Small intestine (tissue), 7 donors: ENCODE data around the gene DDA1. TPM values are rescaled to one million over a fixed set of nuclear protein-coding genes. Genes with fewer than 3 reads are reported as not detected.
"Not testable (repeated sequence)": the region's sequence is repeated elsewhere in the genome, so short reads cannot be mapped to it uniquely, and the experiment has no call there.

ENCODE experiments used
- DNase-seq, 2 donors: peaks; one replicate each; pipeline versions ENCODE4 v3.0.0 to v3.0.0-alpha.2; 2013
- FAIRE-seq: peaks from 2 replicates; lab custom pipeline; 2012; peaks lifted over from hg19 to GRCh38; lab: Jason Lieb, UNC
- H3K27ac ChIP-seq, 3 donors: one replicate each; pipeline ENCODE4 v1.5.1; 2013; ENCODE audit warnings: low read length in 2 of 3, mild to moderate bottlenecking in 2 of 3, control low read depth in 1 of 3, inconsistent platforms in 1 of 3, low read depth in 1 of 3, moderate library complexity in 1 of 3
- H3K27me3 ChIP-seq, 3 donors: one replicate each; pipeline ENCODE4 v1.6.1; 2013; ENCODE audit warnings: low read length in 3 of 3, inconsistent platforms in 1 of 3; ENCODE audit not compliant: control insufficient read depth in 3 of 3, insufficient read depth in 3 of 3
- H3K36me3 ChIP-seq, 3 donors: one replicate each; pipeline ENCODE4 v1.6.1; 2013; ENCODE audit warnings: low read length in 3 of 3, inconsistent platforms in 1 of 3, low read depth in 1 of 3, mild to moderate bottlenecking in 1 of 3, moderate library complexity in 1 of 3; ENCODE audit not compliant: control insufficient read depth in 3 of 3, insufficient read depth in 2 of 3
- H3K4me1 ChIP-seq, 3 donors: one replicate each; pipeline ENCODE4 v1.6.1; 2013; ENCODE audit warnings: low read length in 2 of 3, inconsistent platforms in 1 of 3, low read depth in 1 of 3, mild to moderate bottlenecking in 1 of 3, moderate library complexity in 1 of 3; ENCODE audit not compliant: control insufficient read depth in 3 of 3, insufficient read depth in 2 of 3
- H3K4me3 ChIP-seq, 3 donors: one replicate each; pipeline ENCODE4 v1.5.1; 2013; ENCODE audit warnings: low read length in 3 of 3, control low read depth in 1 of 3, inconsistent platforms in 1 of 3, low read depth in 1 of 3, mild to moderate bottlenecking in 1 of 3, moderate library complexity in 1 of 3
- H3K9me3 ChIP-seq, 2 donors: one replicate each; pipeline ENCODE4 v1.6.1; 2013; ENCODE audit warnings: low read depth in 1 of 2, low read length in 1 of 2; ENCODE audit not compliant: control insufficient read depth in 2 of 2, insufficient read depth in 1 of 2
- WGBS, 3 donors: extraction: QIAGEN DNeasy Blood & Tissue Kit; methylation state at CpG; one replicate each; pipeline ENCODE4 v1.1.7; 2013; 5-methylcytosine and 5-hydroxymethylcytosine counted together
- polyA plus RNA-seq, 4 donors: library from polyadenylated mRNA; stranded (reverse) in 3 of 4; unstranded in 1 of 4; fragments of 200-250 nt in 3 of 4; fragments of 120-200 nt in 1 of 4; gene quantifications; one replicate each; pipeline versions ENCODE4 v1.2.1 to v1.2.3, GENCODE V29; 2013
- donor health status: healthy with polysubstance abuse.
- donor health status: control.
- donor health status: control.
- donor health status: Bipolar disorder and iron deficiency.
- donor health status: healthy.

The DDA1 gene
- polyA plus RNA-seq, 4 donors = 29.4 to 57.5 (median 48.9) TPM

DNA sequence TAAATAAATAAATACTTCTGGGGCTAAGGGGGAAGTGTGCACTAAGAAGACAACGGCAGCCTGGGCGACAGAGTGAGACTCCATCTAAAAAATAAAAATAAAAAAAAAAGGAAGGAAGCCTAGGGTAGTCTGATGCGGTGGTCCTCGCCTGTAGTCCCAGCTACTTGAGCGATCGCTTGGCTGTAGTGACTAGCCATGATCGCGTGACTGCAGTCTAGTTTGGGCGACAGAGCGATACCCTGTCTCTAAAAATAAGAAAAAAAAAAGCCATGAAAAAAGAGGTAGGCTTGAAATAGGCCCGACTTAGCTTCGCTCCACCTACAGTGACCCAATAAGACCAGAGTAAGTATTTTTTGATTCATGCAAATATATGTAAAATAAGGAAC is 42.8 kb upstream of the DDA1 start:
- Histone ChIP-seq H3K36me3 (peaks cover 0 to 22% (median 2%) of the 10 kb centered on the region in 3 donors), H3K9me3 (no peaks in the 10 kb centered on the region), H3K4me1 (peaks cover 3 to 9% (median 6%) of the 10 kb centered on the region in 3 donors), H3K27ac (peak overlapping the region in 1 of 3 donors; percentile 61), H3K27me3 (no peaks in the 10 kb centered on the region), H3K4me3 (no peak overlapping the region)
- DNase-seq = no peak
- FAIRE-seq = no peak
- WGBS, 3 donors = 63 to 85% (median 78%) methylated on average over 12 of the region's 12 CpGs

- peak within 1 kb of the TSS in 2 of 3 donors; percentile 56 to 85 for H3K27ac ChIP-seq
- peaks cover 3 to 9% (median 6%) of the 10 kb centered on the region in 3 donors for H3K4me1 ChIP-seq
- H3K9me3 ChIP-seq = no peaks in the 10 kb centered on the region
- DNase-seq (peak; percentile 97 to 99), FAIRE-seq (peak; percentile 92)
- H3K36me3 ChIP-seq = peaks cover 0 to 28% (median 2%) of the 10 kb centered on the region in 3 donors
- peak within 1 kb of the TSS; percentile 61 to 90 (median 78) for H3K4me3 ChIP-seq
- WGBS, 3 donors = 0% methylated on average over 27 of the region's 27 CpGs
- no peaks in the 10 kb centered on the region for H3K27me3 ChIP-seq
Observed at GRCh38 chr19:17266975-17267788, 42.2 kb upstream of the DDA1 start, which contains the start of gene BABAM1. Gene BABAM1 (plus strand): TSS chr19:17267443. CDS start chr19:17268807, 1,364 bp downstream.

DNA sequence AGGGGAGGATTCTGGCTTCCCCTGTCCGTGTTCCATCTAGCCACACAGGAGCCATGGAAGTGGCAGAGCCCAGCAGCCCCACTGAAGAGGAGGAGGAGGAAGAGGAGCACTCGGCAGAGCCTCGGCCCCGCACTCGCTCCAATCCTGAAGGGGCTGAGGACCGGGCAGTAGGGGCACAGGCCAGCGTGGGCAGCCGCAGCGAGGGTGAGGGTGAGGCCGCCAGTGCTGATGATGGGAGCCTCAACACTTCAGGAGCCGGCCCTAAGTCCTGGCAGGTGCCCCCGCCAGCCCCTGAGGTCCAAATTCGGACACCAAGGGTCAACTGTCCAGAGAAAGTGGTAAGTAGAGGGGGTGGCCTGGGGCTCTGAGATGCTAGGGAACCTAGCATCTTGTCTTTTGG is 40.6 kb upstream of the DDA1 start:
- peaks cover 0 to 39% (median 2%) of the 10 kb centered on the region in 3 donors for H3K36me3 ChIP-seq
- no peak for DNase-seq
- no peaks in the 10 kb centered on the region for H3K9me3 ChIP-seq
- H3K27ac ChIP-seq = no peak overlapping the region
- FAIRE-seq = no peak
- H3K27me3 ChIP-seq = no peaks in the 10 kb centered on the region
- peaks cover 3 to 9% (median 6%) of the 10 kb centered on the region in 3 donors for H3K4me1 ChIP-seq
- WGBS, 3 donors = 94 to 97% (median 97%) methylated on average over 12 to 13 of the region's 13 CpGs
- H3K4me3 ChIP-seq = no peak overlapping the region

DNA sequence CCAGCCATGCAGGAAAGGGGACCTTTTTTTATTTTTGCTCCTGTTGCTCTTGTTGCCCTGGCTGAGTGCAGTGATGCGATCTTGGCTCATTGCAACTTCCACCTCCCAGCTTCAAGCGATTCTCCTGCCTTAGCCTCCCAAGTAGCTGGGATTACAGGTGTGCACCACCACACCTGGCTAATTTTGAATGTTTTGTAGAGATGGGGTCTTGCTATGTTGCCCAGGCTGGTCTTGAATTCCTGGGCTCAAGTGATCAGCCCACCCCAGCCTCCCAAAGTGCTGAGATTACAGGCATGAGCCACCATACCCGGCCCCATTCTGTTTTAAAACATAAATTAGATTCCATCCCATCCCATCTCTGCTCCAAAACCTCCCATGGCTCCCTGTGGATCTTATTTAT is 34.5 kb upstream of the DDA1 start:
- not testable (repeated sequence) for H3K4me1 ChIP-seq, DNase-seq, H3K9me3 ChIP-seq, H3K4me3 ChIP-seq, FAIRE-seq, H3K27me3 ChIP-seq, H3K27ac ChIP-seq
- 98 to 100% (median 100%) methylated on average over 3 of the region's 3 CpGs for WGBS, 3 donors
- peaks cover 7 to 79% (median 7%) of the 10 kb centered on the region in 3 donors for H3K36me3 ChIP-seq

GRCh38 chr19:17275441-17276175 is 33.8 kb upstream of the DDA1 start:
- no peak overlapping the region for H3K27ac ChIP-seq
- no peak for FAIRE-seq
- WGBS, 3 donors = 93 to 94% (median 93%) methylated on average over 19 of the region's 19 CpGs
- no peaks in the 10 kb centered on the region for H3K9me3 ChIP-seq
- H3K4me3 ChIP-seq = no peak overlapping the region
- H3K27me3 ChIP-seq = no peaks in the 10 kb centered on the region
- H3K36me3 ChIP-seq = peaks cover 5 to 79% (median 7%) of the 10 kb centered on the region in 3 donors
- no peaks in the 10 kb centered on the region for H3K4me1 ChIP-seq
- DNase-seq = no peak

GRCh38 chr19:17279436-17279835 is 29.9 kb upstream of the DDA1 start:
- FAIRE-seq = no peak

GRCh38 chr19:17281391-17282304 is 27.7 kb upstream of the DDA1 start, which contains the start of gene ANKLE1:
Gene ANKLE1 (plus strand): TSS chr19:17281901. CDS start chr19:17281921, 20 bp downstream.
- DNase-seq (peak in 1 of 2 donors; percentile 48), FAIRE-seq (no peak)
- Histone ChIP-seq H3K9me3 (no peaks in the 10 kb centered on the region), H3K27me3 (peaks cover 0 to 14% (median 3%) of the 10 kb centered on the region in 3 donors), H3K36me3 (peaks cover 2 to 25% (median 2%) of the 10 kb centered on the region in 3 donors), H3K4me3 (peak within 1 kb of the TSS; percentile 2 to 40 (median 29)), H3K27ac (no peak within 1 kb of the TSS), H3K4me1 (peaks cover 2 to 16% (median 2%) of the 10 kb centered on the region in 3 donors)
- WGBS, 3 donors = 5 to 7% (median 6%) methylated on average over 55 to 75 of the region's 75 CpGs

More at GRCh38 chr19:17279436-17279835, 29.9 kb upstream of the DDA1 start:
- DNase-seq = no peak
- Histone ChIP-seq H3K27me3 (peaks cover 0 to 14% (median 3%) of the 10 kb centered on the region in 3 donors), H3K9me3 (no peaks in the 10 kb centered on the region), H3K4me3 (no peak overlapping the region), H3K27ac (no peak overlapping the region), H3K4me1 (peaks cover 2 to 12% (median 2%) of the 10 kb centered on the region in 3 donors), H3K36me3 (peaks cover 5 to 47% (median 7%) of the 10 kb centered on the region in 3 donors)
- 65 to 96% (median 71%) methylated on average over 3 of the region's 3 CpGs for WGBS, 3 donors
